ENCODE measurements around the gene DPAGT1. TPM values are rescaled to one million over a fixed set of nuclear protein-coding genes. Genes with fewer than 3 reads are reported as not detected.
A peak's percentile ranks its signal among the peaks of the same experiment; 100 is the strongest.
"Not testable (repeated sequence)": the region's sequence is repeated elsewhere in the genome, so short reads cannot be mapped to it uniquely, and the experiment has no call there.

DPAGT1 gene
- total and polyA plus RNA-seq, 12 donors = 26.8 to 73.9 (median 50.2) TPM

GRCh38 chr11:119106564-119107537 is 5.2 kb upstream of the DPAGT1 start, which contains the start of gene C2CD2L:
Gene C2CD2L (plus strand): TSS chr11:119107344. CDS start chr11:119107742, 398 bp downstream.
- intact Hi-C loops (cut with DNase I) = no loop called here
- H3K4me1 ChIP-seq (replicated peaks in 1 of 2) = peaks cover 24 to 36% of the 10 kb centered on the region in 2 donors
- H3K36me3 ChIP-seq (replicated peaks in 1 of 2) = peaks cover 0 to 13% of the 10 kb centered on the region in 2 donors
- peak; percentile 85 to 95 (median 88) for DNase-seq
- H3K9me3 ChIP-seq (replicated peaks in 1 of 3) = no peaks in the 10 kb centered on the region
- TF ChIP-seq, protein P1, sequence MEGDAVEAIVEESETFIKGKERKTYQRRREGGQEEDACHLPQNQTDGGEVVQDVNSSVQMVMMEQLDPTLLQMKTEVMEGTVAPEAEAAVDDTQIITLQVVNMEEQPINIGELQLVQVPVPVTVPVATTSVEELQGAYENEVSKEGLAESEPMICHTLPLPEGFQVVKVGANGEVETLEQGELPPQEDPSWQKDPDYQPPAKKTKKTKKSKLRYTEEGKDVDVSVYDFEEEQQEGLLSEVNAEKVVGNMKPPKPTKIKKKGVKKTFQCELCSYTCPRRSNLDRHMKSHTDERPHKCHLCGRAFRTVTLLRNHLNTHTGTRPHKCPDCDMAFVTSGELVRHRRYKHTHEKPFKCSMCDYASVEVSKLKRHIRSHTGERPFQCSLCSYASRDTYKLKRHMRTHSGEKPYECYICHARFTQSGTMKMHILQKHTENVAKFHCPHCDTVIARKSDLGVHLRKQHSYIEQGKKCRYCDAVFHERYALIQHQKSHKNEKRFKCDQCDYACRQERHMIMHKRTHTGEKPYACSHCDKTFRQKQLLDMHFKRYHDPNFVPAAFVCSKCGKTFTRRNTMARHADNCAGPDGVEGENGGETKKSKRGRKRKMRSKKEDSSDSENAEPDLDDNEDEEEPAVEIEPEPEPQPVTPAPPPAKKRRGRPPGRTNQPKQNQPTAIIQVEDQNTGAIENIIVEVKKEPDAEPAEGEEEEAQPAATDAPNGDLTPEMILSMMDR (IDR thresholded peaks at IDR 0.05) = no peak
- TF ChIP-seq POLR2A (IDR thresholded peaks at IDR 0.05) = peak; percentile 49 to 50
- peak within 1 kb of the TSS; percentile 21 to 95 (median 68) for H3K4me3 ChIP-seq
- H3K27ac ChIP-seq = peak within 1 kb of the TSS in 4 of 5 donors; percentile 33 to 71 (median 62)
- no peaks in the 10 kb centered on the region for H3K27me3 ChIP-seq
- 1 to 5% (median 2%) methylated on average over 9 to 49 of the region's 49 CpGs for WGBS, 4 donors

DNA sequence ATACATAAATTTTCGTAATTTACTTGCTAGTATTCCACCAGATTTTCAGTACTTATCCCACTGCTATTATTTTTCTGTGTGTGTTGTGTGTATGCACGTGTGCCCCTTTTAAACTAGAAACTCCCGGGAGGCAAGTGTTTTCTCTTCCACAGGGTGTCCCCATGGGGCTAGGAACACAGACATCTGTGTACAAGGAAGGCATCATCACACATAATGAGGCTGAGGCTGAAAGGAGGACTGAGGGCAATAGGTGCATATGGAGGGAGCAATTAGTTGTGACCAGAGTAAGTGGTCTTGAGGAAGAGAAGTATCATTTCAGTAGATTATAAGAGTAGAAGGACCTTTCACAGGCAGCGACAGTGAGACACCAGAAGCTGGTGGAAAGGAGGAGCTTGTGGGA is 2.1 kb upstream of the DPAGT1 start:
- no peaks in the 10 kb centered on the region for H3K27me3 ChIP-seq
- no peaks in the 10 kb centered on the region for H3K36me3 ChIP-seq (replicated peaks in 1 of 2)
- TF ChIP-seq, protein P1 (IDR thresholded peaks at IDR 0.05) = no peak
- no peak for TF ChIP-seq POLR2A (IDR thresholded peaks at IDR 0.05)
- WGBS, 4 donors = 54 to 58% (median 55%) methylated on average over 4 of the region's 4 CpGs
- peaks cover 36 to 41% of the 10 kb centered on the region in 2 donors for H3K4me1 ChIP-seq (replicated peaks in 1 of 2)
- H3K27ac ChIP-seq = no peak overlapping the region
- H3K4me3 ChIP-seq = no peak overlapping the region
- no peaks in the 10 kb centered on the region for H3K9me3 ChIP-seq (replicated peaks in 1 of 3)
- DNase-seq = no peak
- intact Hi-C loops (cut with DNase I) = no loop called here

GRCh38 chr11:119103161-119103664 is 1.6 kb upstream of the DPAGT1 start:
- H3K27me3 ChIP-seq; DNase-seq; H3K9me3 ChIP-seq (replicated peaks in 1 of 3); H3K36me3 ChIP-seq (replicated peaks in 1 of 2); intact Hi-C loops (cut with DNase I): not testable (repeated sequence)
- 84 to 86% (median 85%) methylated on average over 18 of the region's 18 CpGs for WGBS, 4 donors
- peaks cover 33 to 35% of the 10 kb centered on the region in 2 donors for H3K4me1 ChIP-seq (replicated peaks in 1 of 2)
- peak overlapping the region in 1 of 4 donors; percentile 76 for H3K4me3 ChIP-seq
- H3K27ac ChIP-seq = peak overlapping the region in 3 of 5 donors; percentile 83 to 94 (median 90)

- Histone ChIP-seq H3K4me3 (peak overlapping the region; percentile 28 to 77 (median 74)), H3K27ac (peak overlapping the region; percentile 66 to 94 (median 86)), H3K36me3 (replicated peaks in 1 of 2) (peaks cover 0 to 19% of the 10 kb centered on the region in 2 donors), H3K4me1 (replicated peaks in 1 of 2) (peaks cover 22 to 26% of the 10 kb centered on the region in 2 donors), H3K27me3 (no peaks in the 10 kb centered on the region), H3K9me3 (replicated peaks in 1 of 3) (no peaks in the 10 kb centered on the region)
- no peak for DNase-seq
- 1 to 2% (median 2%) methylated on average over 17 to 29 of the region's 29 CpGs for WGBS, 4 donors
- intact Hi-C loops (cut with DNase I) = no loop called here
- TF ChIP-seq, protein P1 (IDR thresholded peaks at IDR 0.05) = peak in 2 of 6 experiments; percentile 23 to 45
- TF ChIP-seq POLR2A (IDR thresholded peaks at IDR 0.05) = peak; percentile 10 to 15
These were observed 477 bp downstream of the DPAGT1 start for GRCh38 chr11:119100994-119101758.

Data from adrenal gland (tissue), 12 donors.